RWPE1 (cell line): Measurements from ENCODE around the gene CHSY1.
"Not testable (repeated sequence)": the region's sequence is repeated elsewhere in the genome, so short reads cannot be mapped to it uniquely, and the experiment has no call there.

Source experiments
- CTCF ChIA-PET: fragments of 350-600 bp; sonication (Branson Sonifier 250); formaldehyde crosslinking; extraction: SDS; loops from one replicate; lab custom pipeline; 2021; lab: Yijun Ruan, JAX
- POLR2A ChIA-PET: fragments of 400-600 bp; formaldehyde crosslinking; extraction: SDS; loops from one replicate; lab custom pipeline; 2020; ENCODE audit warnings: antibody characterized with exemption; ENCODE audit not compliant: low non-redundant PET; lab: Yijun Ruan, JAX
- DNase-seq: peaks from one replicate; pipeline ENCODE4 v3.0.0; 2012; ENCODE audit warnings: low spot score
- H3K27ac ChIP-seq: fragments of 450-650 bp; 2 replicates; pipeline ENCODE4 v1.5.1; 2017
- TF ChIP-seq, protein P1 (sequence below): fragments of 450-650 bp; conservative IDR thresholded peaks from 2 replicates; pipeline ENCODE4 v1.5.1; 2017; ENCODE audit warnings: low read depth, mild to moderate bottlenecking

CHSY1 gene

DNA sequence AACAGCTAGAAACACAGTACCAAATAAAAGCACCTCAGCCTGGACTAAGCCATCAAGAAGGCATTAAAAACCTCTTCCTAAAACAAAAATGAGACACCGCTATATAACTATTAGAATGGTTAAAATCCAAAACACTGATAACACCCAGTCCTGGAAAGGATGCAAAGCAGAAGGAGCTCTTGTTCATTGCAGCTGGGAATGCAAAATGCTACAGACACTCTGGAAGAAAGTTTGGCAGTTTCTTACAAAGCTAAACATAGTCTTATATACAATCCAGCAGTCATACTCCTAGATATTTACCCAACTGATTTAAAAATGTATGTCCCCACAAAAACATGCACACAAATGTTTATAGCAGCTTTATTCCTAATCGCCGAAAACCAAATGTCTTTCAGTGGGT, 35.7 kb downstream of the CHSY1 start:
- TF ChIP-seq, protein P1, sequence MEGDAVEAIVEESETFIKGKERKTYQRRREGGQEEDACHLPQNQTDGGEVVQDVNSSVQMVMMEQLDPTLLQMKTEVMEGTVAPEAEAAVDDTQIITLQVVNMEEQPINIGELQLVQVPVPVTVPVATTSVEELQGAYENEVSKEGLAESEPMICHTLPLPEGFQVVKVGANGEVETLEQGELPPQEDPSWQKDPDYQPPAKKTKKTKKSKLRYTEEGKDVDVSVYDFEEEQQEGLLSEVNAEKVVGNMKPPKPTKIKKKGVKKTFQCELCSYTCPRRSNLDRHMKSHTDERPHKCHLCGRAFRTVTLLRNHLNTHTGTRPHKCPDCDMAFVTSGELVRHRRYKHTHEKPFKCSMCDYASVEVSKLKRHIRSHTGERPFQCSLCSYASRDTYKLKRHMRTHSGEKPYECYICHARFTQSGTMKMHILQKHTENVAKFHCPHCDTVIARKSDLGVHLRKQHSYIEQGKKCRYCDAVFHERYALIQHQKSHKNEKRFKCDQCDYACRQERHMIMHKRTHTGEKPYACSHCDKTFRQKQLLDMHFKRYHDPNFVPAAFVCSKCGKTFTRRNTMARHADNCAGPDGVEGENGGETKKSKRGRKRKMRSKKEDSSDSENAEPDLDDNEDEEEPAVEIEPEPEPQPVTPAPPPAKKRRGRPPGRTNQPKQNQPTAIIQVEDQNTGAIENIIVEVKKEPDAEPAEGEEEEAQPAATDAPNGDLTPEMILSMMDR: no peak
- no peak for DNase-seq
- POLR2A ChIA-PET: no interaction called here
- H3K27ac ChIP-seq: no peak overlapping the region
- CTCF ChIA-PET: interaction anchor here (0.6 kb wide), 2 partner anchors 15 to 39 kb away, joined by 3 read pairs; no protein-coding TSS in a partner anchor

DNA sequence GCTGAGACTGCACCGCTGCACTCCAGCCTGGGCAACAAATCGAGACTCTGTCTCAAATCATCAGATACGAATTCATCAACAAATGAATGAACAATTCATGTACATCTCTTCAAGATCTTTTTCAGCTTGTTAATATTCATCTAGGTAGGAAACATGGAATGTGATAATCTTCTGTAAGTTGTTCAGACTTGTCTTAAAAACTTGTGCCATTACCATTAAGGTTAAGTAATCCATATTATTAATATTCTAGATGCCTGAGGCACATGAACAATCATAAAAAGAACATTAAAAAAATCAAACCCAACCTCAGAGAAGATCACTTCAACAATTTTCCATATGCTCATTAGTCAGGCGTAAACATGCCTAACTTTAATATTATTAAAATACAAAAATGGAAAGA, 36.2 kb downstream of the CHSY1 start:
- ChIA-PET CTCF (interaction anchor here (0.6 kb wide), 3 partner anchors 15 to 59 kb away, joined by 3 read pairs; no protein-coding TSS in a partner anchor), POLR2A (no interaction called here)
- TF ChIP-seq, protein P1: no peak

DNA sequence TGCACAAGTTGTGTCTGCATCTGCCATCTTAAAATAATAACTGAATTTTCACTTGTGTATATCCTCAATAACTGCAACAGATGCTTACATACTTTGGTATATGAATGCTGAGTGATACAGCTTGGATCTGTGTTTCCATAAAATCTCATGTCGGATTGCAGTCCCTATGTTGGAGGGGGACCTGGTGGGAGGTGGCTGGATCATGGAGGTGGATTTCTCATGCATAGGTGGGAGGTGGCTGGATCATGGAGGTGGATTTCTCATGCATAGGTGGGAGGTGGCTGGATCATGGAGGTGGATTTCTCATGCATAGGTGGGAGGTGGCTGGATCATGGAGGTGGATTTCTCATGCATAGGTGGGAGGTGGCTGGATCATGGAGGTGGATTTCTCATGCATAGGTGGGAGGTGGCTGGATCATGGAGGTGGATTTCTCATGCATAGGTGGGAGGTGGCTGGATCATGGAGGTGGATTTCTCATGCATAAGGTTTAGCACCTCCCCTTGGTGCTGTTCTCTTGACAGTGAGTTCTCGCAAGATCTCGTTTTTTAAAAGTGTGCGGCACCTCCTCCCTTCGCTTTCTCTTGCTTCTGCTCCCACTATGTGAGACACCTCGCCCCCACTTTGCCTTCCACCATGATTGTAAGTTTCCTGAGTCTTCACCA, 37.3 kb downstream of the CHSY1 start:
- CTCF ChIA-PET, POLR2A ChIA-PET: not testable (repeated sequence)
- peak overlapping the region; percentile 76; the same call in 1 of the 2 replicates for H3K27ac ChIP-seq

More for the DNA sequence above, 36.2 kb downstream of the CHSY1 start:
- peak overlapping the region; percentile 76 for H3K27ac ChIP-seq
- peak; percentile 21 for DNase-seq

DNA sequence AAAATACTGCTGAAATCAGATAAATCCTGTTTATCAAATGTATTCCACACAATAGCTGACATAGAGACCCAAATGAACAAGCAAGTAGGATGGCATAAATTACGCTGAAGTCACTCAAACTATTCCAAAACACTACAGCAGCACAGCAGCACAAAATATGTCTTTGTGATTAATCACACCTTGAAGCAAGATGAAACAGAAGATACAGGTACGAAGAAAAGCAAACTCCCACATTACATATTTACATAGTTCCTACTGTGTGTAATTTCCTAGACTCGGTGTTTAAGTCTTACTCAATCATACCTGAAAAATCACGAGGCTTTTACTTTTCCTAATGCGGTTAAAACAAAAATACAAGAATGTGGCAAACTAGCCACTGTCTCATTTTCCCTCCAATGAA, 38.3 kb downstream of the CHSY1 start:
- no peak for DNase-seq
- TF ChIP-seq, protein P1: no peak
- peak overlapping the region; percentile 40 for H3K27ac ChIP-seq
- CTCF ChIA-PET: no interaction called here
- POLR2A ChIA-PET: no interaction called here

More for the DNA sequence above, 37.3 kb downstream of the CHSY1 start:
- DNase-seq: not testable (repeated sequence)

DNA sequence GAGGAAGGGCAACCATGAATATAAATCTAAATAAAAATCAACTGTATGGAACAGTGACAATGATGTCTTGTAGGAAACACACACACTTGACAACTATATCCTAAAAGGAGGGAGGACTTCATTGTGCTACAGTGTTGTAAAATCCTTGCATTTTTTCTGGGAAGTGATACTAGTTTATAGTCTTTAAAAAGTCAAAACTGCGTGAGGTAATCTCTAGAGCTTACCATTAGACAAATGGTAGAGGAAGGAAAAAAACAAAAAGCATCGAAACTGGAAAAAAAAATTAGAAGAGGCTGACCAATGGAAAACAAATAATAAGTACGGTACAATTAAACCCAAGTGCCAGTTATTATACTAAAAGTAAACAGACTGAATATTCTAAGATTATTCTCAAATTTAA, 38.7 kb downstream of the CHSY1 start:
- H3K27ac ChIP-seq: no peak overlapping the region
- TF ChIP-seq, protein P1: no peak
- no peak for DNase-seq
- ChIA-PET CTCF (interaction anchor here (0.7 kb wide), 1 partner anchor 37 kb away, joined by 5 read pairs; no protein-coding TSS in a partner anchor), POLR2A (no interaction called here)

DNA sequence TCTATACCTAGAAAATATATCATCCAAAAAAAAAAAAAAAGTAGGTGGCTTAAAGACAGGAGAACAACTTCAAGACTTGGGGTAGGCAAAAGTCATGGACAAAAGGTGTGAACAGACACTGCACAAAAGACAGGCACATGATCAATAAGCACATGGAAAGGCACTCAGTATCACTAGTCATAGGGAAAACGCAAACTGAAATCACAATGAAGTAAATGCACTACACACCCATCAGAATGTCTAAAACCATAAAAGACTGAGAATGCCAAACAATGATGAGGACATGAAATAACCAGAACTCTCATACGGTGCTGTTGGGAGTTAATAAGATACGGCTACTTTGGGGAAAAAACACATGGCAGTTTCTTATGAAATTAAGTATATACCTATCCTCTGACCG, 40.0 kb downstream of the CHSY1 start:
- POLR2A ChIA-PET: no interaction called here
- DNase-seq: no peak
- CTCF ChIA-PET: no interaction called here
- H3K27ac ChIP-seq: no peak overlapping the region
- TF ChIP-seq, protein P1: no peak

DNA sequence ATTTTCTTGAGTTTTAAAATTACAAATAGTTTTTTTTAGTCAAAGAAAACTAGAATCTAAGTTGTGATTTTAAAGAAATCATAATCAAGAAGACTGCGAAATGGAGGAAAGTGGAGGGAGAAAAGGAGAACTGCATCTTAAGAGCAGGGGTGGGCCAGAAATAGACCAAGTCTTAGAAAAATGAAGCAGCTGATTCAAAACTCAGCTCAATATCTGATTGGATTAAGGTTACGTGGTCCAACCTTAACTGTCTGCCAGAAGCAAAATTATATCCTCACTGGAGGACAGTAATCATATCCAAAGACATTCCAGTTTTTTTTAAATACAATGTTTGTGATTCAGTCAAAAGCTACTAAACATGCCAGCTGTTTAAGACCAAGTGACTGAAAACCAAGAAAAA, 41.4 kb downstream of the CHSY1 start:
- DNase-seq: no peak
- CTCF ChIA-PET: interaction anchor here (0.7 kb wide), 1 partner anchor 423 kb away, joined by 3 read pairs; no protein-coding TSS in a partner anchor
- TF ChIP-seq, protein P1: no peak
- H3K27ac ChIP-seq: no peak overlapping the region
- POLR2A ChIA-PET: no interaction called here
